ENCODE data around the gene PTPN14. TPM values are rescaled to one million over a fixed set of nuclear protein-coding genes. Genes with fewer than 3 reads are reported as not detected.
A peak's percentile ranks its signal among the peaks of the same experiment; 100 is the strongest.

PTPN14 gene
- total and polyA plus RNA-seq, 2 of the 4 experiments (the other 2 are of a cell fraction) = 21.5 to 31.7 TPM

- ATAC-seq (ENCODE audit: low read depth) = no peak
- intact Hi-C loops (cut with micrococcal nuclease) = no loop called here
- TF ChIP-seq BHLHE40 (IDR thresholded peaks at IDR 0.05; ENCODE audit: low read depth, low read length) (no peak), MAZ (IDR thresholded peaks at IDR 0.05; ENCODE audit: borderline replicate concordance, low read depth, low read length) (no peak), SMC3 (IDR thresholded peaks at IDR 0.05; ENCODE audit: low read depth, low read length) (no peak), MAFK (IDR thresholded peaks at IDR 0.05; ENCODE audit: low read depth, low read length) (no peak)
- TF ChIP-seq, protein P1, sequence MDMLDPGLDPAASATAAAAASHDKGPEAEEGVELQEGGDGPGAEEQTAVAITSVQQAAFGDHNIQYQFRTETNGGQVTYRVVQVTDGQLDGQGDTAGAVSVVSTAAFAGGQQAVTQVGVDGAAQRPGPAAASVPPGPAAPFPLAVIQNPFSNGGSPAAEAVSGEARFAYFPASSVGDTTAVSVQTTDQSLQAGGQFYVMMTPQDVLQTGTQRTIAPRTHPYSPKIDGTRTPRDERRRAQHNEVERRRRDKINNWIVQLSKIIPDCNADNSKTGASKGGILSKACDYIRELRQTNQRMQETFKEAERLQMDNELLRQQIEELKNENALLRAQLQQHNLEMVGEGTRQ (IDR thresholded peaks at IDR 0.05; ENCODE audit: low read depth, low read length) = no peak
Observed at GRCh38 chr1:214344897-214345296, 206.5 kb downstream of the PTPN14 start.

More at GRCh38 chr1:214344897-214345296, 206.5 kb downstream of the PTPN14 start:
- Histone ChIP-seq H2AFZ (replicated peaks; ENCODE audit: low read length, poor library complexity) (no peak overlapping the region), H4K20me1 (ENCODE audit: insufficient read depth, low read length) (no peaks in the 10 kb centered on the region), H3K4ac (ENCODE audit: low read depth, low read length) (no peak overlapping the region), H3K79me1 (ENCODE audit: low read depth in 1 of 2, low read length in 2 of 2) (no peaks in the 10 kb centered on the region; a peak in 1 of 4 replicates), H4K8ac (ENCODE audit: low read depth in 2 of 2, low read length in 2 of 2) (no peak overlapping the region), H3K4me3 (ENCODE audit: insufficient read depth, low read depth, low read length) (no peak overlapping the region), H3K4me2 (ENCODE audit: low read depth, low read length) (no peak overlapping the region), H3K18ac (ENCODE audit: low read depth, low read length) (no peak overlapping the region), H3K23ac (ENCODE audit: low read depth, low read length) (no peak overlapping the region), H3K27me3 (ENCODE audit: control insufficient read depth, insufficient read depth, low read length) (no peaks in the 10 kb centered on the region), H2AK5ac (ENCODE audit: low read depth, low read length) (no peak overlapping the region), H2AK9ac (replicated peaks; ENCODE audit: low read depth, low read length, poor library complexity) (no peak overlapping the region), H4K91ac (ENCODE audit: insufficient read depth, low read depth, low read length) (no peak overlapping the region), H3K36me3 (ENCODE audit: control insufficient read depth, insufficient read depth, low read length) (peaks cover 26% of the 10 kb centered on the region), H3K27ac (ENCODE audit: insufficient read depth, low read length) (no peak overlapping the region), H4K5ac (ENCODE audit: low read depth, low read length) (no peak overlapping the region), H2BK20ac (ENCODE audit: low read depth, low read length) (no peak overlapping the region), H3K4me1 (ENCODE audit: control insufficient read depth, insufficient read depth, low read length) (peaks cover 2% of the 10 kb centered on the region), H2BK5ac (ENCODE audit: low read depth, low read length, poor library complexity, severe bottlenecking) (no peak overlapping the region), H3K9me1 (ENCODE audit: insufficient read depth, low read length) (no peaks in the 10 kb centered on the region; the same call in 1 of the 2 replicates), H3K9me3 (ENCODE audit: control insufficient read depth, insufficient read depth, low read length) (no peaks in the 10 kb centered on the region), H3K56ac (ENCODE audit: extremely low read depth, insufficient read depth, low read length) (no peak overlapping the region), H2BK15ac (ENCODE audit: low read depth, low read length) (no peak overlapping the region), H3K9ac (ENCODE audit: low read depth, low read length) (no peak overlapping the region), H3K14ac (replicated peaks; ENCODE audit: low read depth, low read length) (0 out of 2 replicates have a peak overlapping the region, but pooled peaks have one; percentile 14), H2BK120ac (ENCODE audit: low read depth, low read length) (no peak overlapping the region)
- no TSS peak for BruUV-seq (replicated peaks)
- dilution Hi-C loops (cut with HindIII; ENCODE audit: low sequenced_read_pairs, unreplicated experiment) = no loop called here
- ChIA-PET CTCF (no interaction called here), POLR2A (ENCODE audit: unreplicated experiment) (no interaction called here)
- no peak for DNase-seq
- in situ Hi-C loops (cut with MboI; ENCODE audit: low sequenced_read_pairs) = no loop called here

Data from IMR-90 (cell line).